Esophagus mucosa (tissue), 1 donor: ENCODE data around the gene SLMAP. TPM values are rescaled to one million over a fixed set of nuclear protein-coding genes. Genes with fewer than 3 reads are reported as not detected.
A peak's percentile ranks its signal among the peaks of the same experiment; 100 is the strongest.
"Not testable (repeated sequence)": the region's sequence is repeated elsewhere in the genome, so short reads cannot be mapped to it uniquely, and the experiment has no call there.

Experiments used
- ATAC-seq: fragments of 200-7000 bp; cut with Tn5 transposase; one replicate; pipeline ENCODE4 v1.9.1; 2020
- total RNA-seq: library from RNA; stranded (reverse); gene quantifications from one replicate; pipeline ENCODE4 v1.2.4, GENCODE V29; 2023
- donor health status: DM: yes; HTN: yes; CAD: no.

SLMAP gene
- total RNA-seq, 1 donor from 2014 or later = 57.1 TPM

GRCh38 chr3:57832486-57832885, 76.4 kb downstream of the SLMAP start:
- ATAC-seq = no peak

- ATAC-seq = no peak
Observed at GRCh38 chr3:57832900-57833313, 76.8 kb downstream of the SLMAP start.

GRCh38 chr3:57833763-57834162, 77.7 kb downstream of the SLMAP start:
- ATAC-seq = no peak

GRCh38 chr3:57837686-57838085, 81.6 kb downstream of the SLMAP start:
- ATAC-seq = no peak

GRCh38 chr3:57838627-57839026, 82.5 kb downstream of the SLMAP start:
- peak; percentile 15 for ATAC-seq

GRCh38 chr3:57840473-57840872, 84.4 kb downstream of the SLMAP start:
- no peak for ATAC-seq

GRCh38 chr3:57841818-57842217, 85.7 kb downstream of the SLMAP start:
- ATAC-seq = no peak

GRCh38 chr3:57848177-57848738, 92.1 kb downstream of the SLMAP start:
- ATAC-seq = no peak

- no peak for ATAC-seq
Observed at GRCh38 chr3:57851304-57851703, 95.2 kb downstream of the SLMAP start.

GRCh38 chr3:57852896-57853295, 96.8 kb downstream of the SLMAP start:
- no peak for ATAC-seq

GRCh38 chr3:57855281-57855680, 99.2 kb downstream of the SLMAP start:
- ATAC-seq = no peak

- ATAC-seq = no peak
Observed at GRCh38 chr3:57855943-57856342, 99.8 kb downstream of the SLMAP start.

- no peak for ATAC-seq
Observed at GRCh38 chr3:57856675-57857074, 100.6 kb downstream of the SLMAP start.

- no peak for ATAC-seq
Observed at GRCh38 chr3:57862894-57863293, 106.8 kb downstream of the SLMAP start.

- ATAC-seq = no peak
Observed at GRCh38 chr3:57863380-57863779, 107.3 kb downstream of the SLMAP start.

- no peak for ATAC-seq
Observed at GRCh38 chr3:57864853-57865252, 108.7 kb downstream of the SLMAP start.

GRCh38 chr3:57869110-57869509, 113.0 kb downstream of the SLMAP start:
- peak; percentile 48 for ATAC-seq

- no peak for ATAC-seq
Observed at GRCh38 chr3:57872606-57873005, 116.5 kb downstream of the SLMAP start.

GRCh38 chr3:57876632-57877031, 120.5 kb downstream of the SLMAP start:
- no peak for ATAC-seq

GRCh38 chr3:57877116-57877515, 121.0 kb downstream of the SLMAP start:
- ATAC-seq = no peak

- not testable (repeated sequence) for ATAC-seq
Observed at GRCh38 chr3:57884436-57884835, 128.3 kb downstream of the SLMAP start.

- no peak for ATAC-seq
Observed at GRCh38 chr3:57889807-57890206, 133.7 kb downstream of the SLMAP start.

GRCh38 chr3:57890874-57891273, 134.8 kb downstream of the SLMAP start:
- no peak for ATAC-seq

GRCh38 chr3:57892423-57892822, 136.3 kb downstream of the SLMAP start:
- ATAC-seq = no peak

GRCh38 chr3:57893156-57893555, 137.0 kb downstream of the SLMAP start:
- ATAC-seq = no peak
